Left lung (tissue), 10 donors: ENCODE measurements around the gene ASIC3. TPM values are rescaled to one million over a fixed set of nuclear protein-coding genes. Genes with fewer than 3 reads are reported as not detected.
A peak's percentile ranks its signal among the peaks of the same experiment; 100 is the strongest.

ENCODE experiments used
- ATAC-seq: fragments of 200-7000 bp; cut with Tn5 transposase; one replicate; pipeline ENCODE4 v1.9.1; 2020; ENCODE audit warnings: moderate library complexity
- DNase-seq, 4 donors: peaks; one replicate each; pipeline ENCODE4 v3.0.0-alpha.2; 2013 to 2020
- H3K27ac ChIP-seq, 2 donors: fragments of 200-600 bp; sonication (generic) in 1 of 2; one replicate each; pipeline versions ENCODE4 v1.5.0 to v1.8.0; 2020 to 2021
- H3K27me3 ChIP-seq, 2 donors: fragments of 200-600 bp; sonication (generic) in 1 of 2; one replicate each; pipeline versions ENCODE4 v1.5.0 to v1.8.0; 2020 to 2021
- H3K36me3 ChIP-seq, 2 donors: fragments of 200-600 bp; sonication (generic) in 1 of 2; one replicate each; pipeline versions ENCODE4 v1.5.0 to v1.8.0; 2020 to 2021
- H3K4me1 ChIP-seq, 2 donors: fragments of 200-600 bp; one replicate each; pipeline ENCODE4 v1.8.0; 2021
- H3K4me3 ChIP-seq, 2 donors: fragments of 200-600 bp; sonication (generic) in 1 of 2; one replicate each; pipeline versions ENCODE4 v1.5.0 to v1.8.0; 2020 to 2021; ENCODE audit warnings: mild to moderate bottlenecking in 1 of 2
- H3K9me3 ChIP-seq, 2 donors: fragments of 200-600 bp; sonication (generic) in 1 of 2; one replicate each; pipeline versions ENCODE4 v1.5.0 to v1.8.0; 2020 to 2021
- CTCF ChIP-seq, 2 donors: fragments of 200-600 bp; sonication (generic) in 1 of 2; IDR thresholded peaks; one replicate each; pipeline versions ENCODE4 v1.5.0 to v1.8.0; 2021; ENCODE audit warnings: antibody characterized with exemption in 2 of 2
- intact Hi-C, 2 donors: fragments of 100-400 bp; cut with DNase I; formaldehyde crosslinking; loops; one replicate each; pipeline versions ENCODE4 v1.11.2 to v1.14.2; 2022
- polyA plus RNA-seq, 6 donors: library from polyadenylated mRNA; unstranded; fragments of 120-200 nt; gene quantifications; one replicate each; pipeline ENCODE4 v1.2.1, GENCODE V29; 2013; ENCODE audit not compliant: insufficient read length in 6 of 6
- total RNA-seq, 2 donors: library from RNA; stranded (reverse); fragmentation: NEBNext Ultra II Directional; extraction: Animal tissue kit (Norgen Biotek cat#: 25700); gene quantifications; one replicate each; pipeline ENCODE4 v1.2.1, GENCODE V29; 2021
- donor health status: DM: no; HTN: yes; CAD: no.
- donor health status: DM: no; HTN: no; CAD: no.

The ASIC3 gene
- total and polyA plus RNA-seq, 8 donors, result 2.3 to 6.0 (median 3.4) TPM

GRCh38 chr7:151095828-151096475, 47.6 kb downstream of the ASIC3 start:
- TF ChIP-seq CTCF (IDR thresholded peaks at IDR 0.05), result no peak

GRCh38 chr7:151099486-151100211, 51.3 kb downstream of the ASIC3 start:
- TF ChIP-seq CTCF (IDR thresholded peaks at IDR 0.05), result no peak
- DNase-seq, result peak in 1 of 4 donors; percentile 65
- H3K9me3 ChIP-seq, result no peaks in the 10 kb centered on the region
- H3K27ac ChIP-seq, result peak overlapping the region in 1 of 2 donors; percentile 13
- intact Hi-C loops, result no loop called here
- H3K27me3 ChIP-seq, result no peaks in the 10 kb centered on the region
- ATAC-seq, result peak; percentile 15
- peaks cover 0 to 1% of the 10 kb centered on the region in 2 donors for H3K36me3 ChIP-seq
- peaks cover 0 to 15% of the 10 kb centered on the region in 2 donors for H3K4me1 ChIP-seq
- no peak overlapping the region for H3K4me3 ChIP-seq

More at GRCh38 chr7:151095828-151096475, 47.6 kb downstream of the ASIC3 start:
- intact Hi-C loops, result no loop called here
- H3K9me3 ChIP-seq, result no peaks in the 10 kb centered on the region
- no peak overlapping the region for H3K27ac ChIP-seq
- no peaks in the 10 kb centered on the region for H3K36me3 ChIP-seq
- H3K4me1 ChIP-seq, result peaks cover 0 to 51% of the 10 kb centered on the region in 2 donors
- no peak for ATAC-seq
- no peaks in the 10 kb centered on the region for H3K27me3 ChIP-seq
- DNase-seq, result peak in 1 of 4 donors; percentile 45
- H3K4me3 ChIP-seq, result no peak overlapping the region

- H3K27ac ChIP-seq, result no peak overlapping the region
- ATAC-seq, result no peak
These were observed 52.6 kb downstream of the ASIC3 start for GRCh38 chr7:151100921-151101320.

GRCh38 chr7:151101621-151102396, 53.5 kb downstream of the ASIC3 start:
- Histone ChIP-seq H3K4me1 (peaks cover 0 to 10% of the 10 kb centered on the region in 2 donors), H3K27ac (no peak overlapping the region), H3K9me3 (no peaks in the 10 kb centered on the region), H3K36me3 (peaks cover 0 to 8% of the 10 kb centered on the region in 2 donors), H3K27me3 (no peaks in the 10 kb centered on the region), H3K4me3 (no peak overlapping the region)
- no peak for TF ChIP-seq CTCF (IDR thresholded peaks at IDR 0.05)
- DNase-seq (peak in 1 of 4 donors; percentile 68), ATAC-seq (no peak)
- intact Hi-C loops, result no loop called here

More at GRCh38 chr7:151100921-151101320, 52.6 kb downstream of the ASIC3 start:
- H3K36me3 ChIP-seq, result peaks cover 0 to 4% of the 10 kb centered on the region in 2 donors
- H3K4me3 ChIP-seq, result no peak overlapping the region
- peak in 1 of 4 donors; percentile 63 for DNase-seq
- H3K4me1 ChIP-seq, result peaks cover 0 to 10% of the 10 kb centered on the region in 2 donors
- TF ChIP-seq CTCF (IDR thresholded peaks at IDR 0.05), result no peak
- H3K27me3 ChIP-seq, result no peaks in the 10 kb centered on the region
- intact Hi-C loops, result no loop called here
- no peaks in the 10 kb centered on the region for H3K9me3 ChIP-seq

Other genes with a start within 250 kb of the ASIC3 start
- 10 to 100 TPM; 45.2 to 57.2 TPM for gene TMEM176B, start 248.2 kb upstream of the ASIC3 start, total RNA-seq
- 10 to 100 TPM in 4 of 6 donors, 1 to 10 TPM in 2; 6.1 to 18.3 (median 12.2) TPM for gene TMEM176B, start 248.2 kb upstream of the ASIC3 start, polyA plus RNA-seq
- gene TMEM176A, start 247.8 kb upstream of the ASIC3 start, total RNA-seq, result 10 to 100 TPM; 44.7 to 48.8 TPM
- 1 to 10 TPM; 2.7 to 7.8 (median 5.4) TPM for gene TMEM176A, start 247.8 kb upstream of the ASIC3 start, polyA plus RNA-seq
- gene AOC1, start 196.0 kb upstream of the ASIC3 start, total RNA-seq, result under 1 TPM; 0.34 to 0.70 TPM
- gene AOC1, start 196.0 kb upstream of the ASIC3 start, polyA plus RNA-seq, result 1 to 10 TPM in 2 of 6 donors, under 1 TPM in 4; 0.47 to 1.2 (median 0.69) TPM
- gene KCNH2, start 70.2 kb upstream of the ASIC3 start, total RNA-seq, result 1 to 10 TPM in 1 of 2 donors, under 1 TPM in 1; 0.82 to 1.3 TPM
- gene KCNH2, start 70.2 kb upstream of the ASIC3 start, polyA plus RNA-seq, result 1 to 10 TPM; 2.8 to 5.3 (median 4.3) TPM
- gene NOS3, start 57.5 kb upstream of the ASIC3 start, total RNA-seq, result 10 to 100 TPM; 12.1 to 21.8 TPM
- gene NOS3, start 57.5 kb upstream of the ASIC3 start, polyA plus RNA-seq, result 10 to 100 TPM in 2 of 6 donors, 1 to 10 TPM in 4; 7.5 to 11.3 (median 9.7) TPM
- under 1 TPM; 0.68 to 0.70 TPM for gene ATG9B, start 24.0 kb upstream of the ASIC3 start, total RNA-seq
- 1 to 10 TPM; 3.4 to 7.1 (median 3.8) TPM for gene ATG9B, start 24.0 kb upstream of the ASIC3 start, polyA plus RNA-seq
- gene ABCB8, start 20.1 kb upstream of the ASIC3 start, total RNA-seq, result 10 to 100 TPM; 47.5 to 52.1 TPM
- gene ABCB8, start 20.1 kb upstream of the ASIC3 start, polyA plus RNA-seq, result 10 to 100 TPM; 20.5 to 32.8 (median 22.4) TPM
- gene CDK5, start 9.4 kb downstream of the ASIC3 start, total RNA-seq, result 10 to 100 TPM; 15.6 to 17.1 TPM
- 10 to 100 TPM; 13.8 to 15.7 (median 14.3) TPM for gene CDK5, start 9.4 kb downstream of the ASIC3 start, polyA plus RNA-seq
- 100 to 1,000 TPM; 191 to 205 TPM for gene SLC4A2, start 11.1 kb downstream of the ASIC3 start, total RNA-seq
- gene SLC4A2, start 11.1 kb downstream of the ASIC3 start, polyA plus RNA-seq, result 100 to 1,000 TPM in 3 of 6 donors, 10 to 100 TPM in 3; 81.7 to 134 (median 100) TPM
- gene FASTK, start 32.3 kb downstream of the ASIC3 start, total RNA-seq, result 10 to 100 TPM; 63.5 to 65.7 TPM
- 10 to 100 TPM; 38.2 to 60.7 (median 48.3) TPM for gene FASTK, start 32.3 kb downstream of the ASIC3 start, polyA plus RNA-seq
- 10 to 100 TPM; 39.6 to 49.1 TPM for gene TMUB1, start 35.0 kb downstream of the ASIC3 start, total RNA-seq
- gene TMUB1, start 35.0 kb downstream of the ASIC3 start, polyA plus RNA-seq, result 10 to 100 TPM; 21.2 to 30.9 (median 23.0) TPM
- gene AGAP3, start 37.9 kb downstream of the ASIC3 start, total RNA-seq, result 100 to 1,000 TPM; 161 to 167 TPM
- 100 to 1,000 TPM in 2 of 6 donors, 10 to 100 TPM in 4; 83.3 to 103 (median 98.7) TPM for gene AGAP3, start 37.9 kb downstream of the ASIC3 start, polyA plus RNA-seq
- gene GBX1, start 119.2 kb downstream of the ASIC3 start, total RNA-seq, result not detected
- under 1 TPM in 3 of 6 donors, not detected in 3; 0.24 to 0.42 (median 0.28) TPM for gene GBX1, start 119.2 kb downstream of the ASIC3 start, polyA plus RNA-seq
- not detected for gene ASB10, start 138.7 kb downstream of the ASIC3 start, total RNA-seq
- gene ASB10, start 138.7 kb downstream of the ASIC3 start, polyA plus RNA-seq, result not detected
- gene H2BK1, start 162.0 kb downstream of the ASIC3 start, total RNA-seq, result not detected
- gene H2BK1, start 162.0 kb downstream of the ASIC3 start, polyA plus RNA-seq, result not detected
- 10 to 100 TPM; 27.1 to 40.6 TPM for gene ABCF2, start 178.7 kb downstream of the ASIC3 start, total RNA-seq
- 10 to 100 TPM; 20.3 to 31.6 (median 24.1) TPM for gene ABCF2, start 178.7 kb downstream of the ASIC3 start, polyA plus RNA-seq
- 10 to 100 TPM; 44.0 to 53.8 TPM for gene CHPF2, start 184.0 kb downstream of the ASIC3 start, total RNA-seq
- 10 to 100 TPM; 18.1 to 30.9 (median 21.5) TPM for gene CHPF2, start 184.0 kb downstream of the ASIC3 start, polyA plus RNA-seq
- gene SMARCD3, start 200.2 kb downstream of the ASIC3 start, total RNA-seq, result 10 to 100 TPM; 45.5 to 49.4 TPM
- gene SMARCD3, start 200.2 kb downstream of the ASIC3 start, polyA plus RNA-seq, result 100 to 1,000 TPM in 4 of 6 donors, 10 to 100 TPM in 2; 86.2 to 130 (median 107) TPM